DOHH2 (cell line): ENCODE results near the gene ITGAX.

ENCODE experiments used
- H3F3A ChIP-seq: fragments of 200-600 bp; sonication (generic), shearing (Covaris generic); 2 replicates; pipeline ENCODE4 v1.6.0; 2016; ENCODE audit warnings: antibody characterized with exemption, mild to moderate bottlenecking; ENCODE audit not compliant: control insufficient read depth, insufficient read depth
- H3K27ac ChIP-seq: fragments of 200-600 bp; sonication (generic); 2 replicates; pipeline ENCODE4 v1.5.1; 2014; ENCODE audit warnings: low read depth, mild to moderate bottlenecking, low read length, moderate library complexity
- H3K27me3 ChIP-seq: fragments of 200-600 bp; sonication (generic); 2 replicates; pipeline ENCODE4 v1.6.1; 2014; ENCODE audit warnings: mild to moderate bottlenecking, low read length, mixed read lengths; ENCODE audit not compliant: control insufficient read depth
- H3K36me3 ChIP-seq: fragments of 200-600 bp; sonication (generic); 2 replicates; pipeline ENCODE4 v1.6.1; 2014; ENCODE audit warnings: mild to moderate bottlenecking, low read length, moderate library complexity, mixed read lengths; ENCODE audit not compliant: control insufficient read depth
- H3K4me1 ChIP-seq: fragments of 200-600 bp; sonication (generic); 2 replicates; pipeline ENCODE4 v1.6.1; 2014; ENCODE audit warnings: mild to moderate bottlenecking, low read length, mixed read lengths; ENCODE audit not compliant: control insufficient read depth
- H3K4me2 ChIP-seq: fragments of 200-600 bp; sonication (generic); 2 replicates; pipeline ENCODE4 v1.6.0; 2014; ENCODE audit warnings: mild to moderate bottlenecking, low read length, moderate library complexity
- H3K4me3 ChIP-seq: fragments of 200-600 bp; sonication (generic); 2 replicates; pipeline ENCODE4 v1.5.1; 2014; ENCODE audit warnings: mild to moderate bottlenecking, low read length, mixed read lengths
- H3K79me2 ChIP-seq: fragments of 200-600 bp; sonication (generic); 2 replicates; pipeline ENCODE4 v1.6.1; 2014; ENCODE audit warnings: mild to moderate bottlenecking, low read length, mixed read lengths; ENCODE audit not compliant: control insufficient read depth
- H3K9me2 ChIP-seq: fragments of 200-600 bp; sonication (generic); replicated peaks from 2 replicates; pipeline ENCODE4 v1.6.1; 2014; ENCODE audit warnings: mild to moderate bottlenecking, low read length, mixed read lengths; ENCODE audit not compliant: control insufficient read depth
- H3K9me3 ChIP-seq: fragments of 200-600 bp; sonication (generic); 2 replicates; pipeline ENCODE4 v1.6.1; 2014; ENCODE audit warnings: antibody characterized with exemption, low read length, mixed read lengths; ENCODE audit not compliant: control insufficient read depth, insufficient read depth
- H4K20me1 ChIP-seq: fragments of 200-600 bp; sonication (generic); 2 replicates; pipeline ENCODE4 v1.6.0; 2014; ENCODE audit warnings: low read depth, mild to moderate bottlenecking, antibody characterized with exemption, low read length, moderate library complexity; ENCODE audit not compliant: control insufficient read depth, insufficient read depth
- EZH2phosphoT487 ChIP-seq: fragments of 200-600 bp; sonication (generic); IDR thresholded peaks from 2 replicates; pipeline ENCODE4 v1.6.1; 2017; ENCODE audit warnings: borderline replicate concordance, mild to moderate bottlenecking, antibody characterized with exemption, low read length, moderate library complexity, mixed read lengths
- TF ChIP-seq, protein P1 (sequence below): fragments of 200-600 bp; sonication (generic); IDR thresholded peaks from one replicate; pipeline ENCODE4 v1.5.1; 2014; ENCODE audit warnings: antibody characterized with exemption, mild to moderate bottlenecking, low read depth, low read length; ENCODE audit not compliant: poor library complexity, severe bottlenecking

ITGAX gene

DNA sequence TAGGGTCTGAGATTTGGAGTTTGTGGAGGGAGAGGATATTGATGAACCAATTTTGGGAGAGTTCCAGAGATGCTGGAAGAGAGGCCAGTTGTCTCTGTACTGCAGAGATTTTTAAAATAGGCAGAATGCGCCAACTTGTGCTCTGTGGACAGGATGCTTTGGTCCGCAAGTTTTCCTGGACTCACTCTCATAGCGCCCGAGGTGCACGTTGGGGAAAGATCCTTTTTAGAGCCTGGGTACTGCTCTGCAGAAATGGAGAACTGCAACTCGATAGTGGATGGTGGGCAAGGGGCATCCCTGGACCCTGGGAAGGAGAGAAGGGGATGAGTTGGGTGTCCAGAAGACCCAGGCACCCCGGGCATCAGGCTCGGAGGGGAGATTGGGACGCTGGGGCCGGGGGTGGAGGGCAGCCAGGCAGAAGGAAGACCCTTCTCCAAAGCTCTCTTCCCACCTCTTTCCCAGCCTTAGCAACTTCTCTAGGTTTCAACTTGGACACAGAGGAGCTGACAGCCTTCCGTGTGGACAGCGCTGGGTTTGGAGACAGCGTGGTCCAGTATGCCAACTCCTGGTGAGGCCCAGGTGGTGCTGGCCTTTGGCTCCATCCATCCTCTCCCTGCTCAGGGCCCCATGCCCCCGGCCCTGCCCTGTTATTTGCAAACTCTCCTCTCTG lies 590 bp downstream of the ITGAX start:
- no peak for TF ChIP-seq EZH2phosphoT487
- TF ChIP-seq, protein P1, sequence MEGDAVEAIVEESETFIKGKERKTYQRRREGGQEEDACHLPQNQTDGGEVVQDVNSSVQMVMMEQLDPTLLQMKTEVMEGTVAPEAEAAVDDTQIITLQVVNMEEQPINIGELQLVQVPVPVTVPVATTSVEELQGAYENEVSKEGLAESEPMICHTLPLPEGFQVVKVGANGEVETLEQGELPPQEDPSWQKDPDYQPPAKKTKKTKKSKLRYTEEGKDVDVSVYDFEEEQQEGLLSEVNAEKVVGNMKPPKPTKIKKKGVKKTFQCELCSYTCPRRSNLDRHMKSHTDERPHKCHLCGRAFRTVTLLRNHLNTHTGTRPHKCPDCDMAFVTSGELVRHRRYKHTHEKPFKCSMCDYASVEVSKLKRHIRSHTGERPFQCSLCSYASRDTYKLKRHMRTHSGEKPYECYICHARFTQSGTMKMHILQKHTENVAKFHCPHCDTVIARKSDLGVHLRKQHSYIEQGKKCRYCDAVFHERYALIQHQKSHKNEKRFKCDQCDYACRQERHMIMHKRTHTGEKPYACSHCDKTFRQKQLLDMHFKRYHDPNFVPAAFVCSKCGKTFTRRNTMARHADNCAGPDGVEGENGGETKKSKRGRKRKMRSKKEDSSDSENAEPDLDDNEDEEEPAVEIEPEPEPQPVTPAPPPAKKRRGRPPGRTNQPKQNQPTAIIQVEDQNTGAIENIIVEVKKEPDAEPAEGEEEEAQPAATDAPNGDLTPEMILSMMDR, result no peak
- Histone ChIP-seq H3K4me2 (no peak overlapping the region), H3K9me3 (no peaks in the 10 kb centered on the region), H3K79me2 (no peaks in the 10 kb centered on the region), H3K4me1 (peaks cover 13% of the 10 kb centered on the region), H4K20me1 (no peaks in the 10 kb centered on the region), H3F3A (no peaks in the 10 kb centered on the region), H3K4me3 (no peak overlapping the region), H3K9me2 (no peaks in the 10 kb centered on the region), H3K27me3 (peaks cover 11% of the 10 kb centered on the region), H3K27ac (no peak overlapping the region), H3K36me3 (no peaks in the 10 kb centered on the region)

DNA sequence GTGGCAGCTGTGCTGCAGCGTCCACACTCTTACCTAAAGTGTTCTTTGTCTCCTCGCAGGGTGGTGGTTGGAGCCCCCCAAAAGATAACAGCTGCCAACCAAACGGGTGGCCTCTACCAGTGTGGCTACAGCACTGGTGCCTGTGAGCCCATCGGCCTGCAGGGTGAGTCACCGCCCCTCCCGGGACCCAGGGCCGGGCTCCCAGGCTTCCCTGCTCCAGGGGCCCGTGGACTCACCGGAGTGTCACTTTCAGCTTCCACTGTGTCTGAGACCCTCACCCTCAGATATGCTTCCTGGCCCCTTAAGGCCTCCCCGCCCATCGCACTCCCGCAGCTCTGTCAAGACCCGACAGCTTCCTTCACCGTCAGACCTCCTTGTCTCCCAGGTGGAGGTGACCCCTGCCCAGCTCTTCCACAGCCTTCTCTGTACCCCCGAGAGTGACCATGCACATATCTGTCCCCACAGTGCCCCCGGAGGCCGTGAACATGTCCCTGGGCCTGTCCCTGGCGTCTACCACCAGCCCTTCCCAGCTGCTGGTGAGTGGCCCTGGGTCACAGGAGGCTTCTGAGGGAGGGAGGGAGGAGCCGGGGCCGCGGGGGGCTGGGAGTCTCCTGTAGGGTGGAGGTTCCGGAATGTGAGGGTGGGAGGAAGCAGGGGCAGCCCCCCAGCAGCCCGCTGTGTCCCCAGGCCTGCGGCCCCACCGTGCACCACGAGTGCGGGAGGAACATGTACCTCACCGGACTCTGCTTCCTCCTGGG lies 1.8 kb downstream of the ITGAX start:
- H3K36me3 ChIP-seq, result no peaks in the 10 kb centered on the region
- H3K27me3 ChIP-seq, result peaks cover 6% of the 10 kb centered on the region
- H3K4me3 ChIP-seq, result no peak overlapping the region
- no peaks in the 10 kb centered on the region for H3K79me2 ChIP-seq
- H3K4me1 ChIP-seq, result peaks cover 10% of the 10 kb centered on the region
- no peaks in the 10 kb centered on the region for H4K20me1 ChIP-seq
- no peaks in the 10 kb centered on the region for H3F3A ChIP-seq
- no peak overlapping the region for H3K27ac ChIP-seq
- H3K9me3 ChIP-seq, result no peaks in the 10 kb centered on the region
- TF ChIP-seq, protein P1, result no peak
- TF ChIP-seq EZH2phosphoT487, result no peak
- H3K4me2 ChIP-seq, result no peak overlapping the region
- H3K9me2 ChIP-seq, result no peaks in the 10 kb centered on the region

DNA sequence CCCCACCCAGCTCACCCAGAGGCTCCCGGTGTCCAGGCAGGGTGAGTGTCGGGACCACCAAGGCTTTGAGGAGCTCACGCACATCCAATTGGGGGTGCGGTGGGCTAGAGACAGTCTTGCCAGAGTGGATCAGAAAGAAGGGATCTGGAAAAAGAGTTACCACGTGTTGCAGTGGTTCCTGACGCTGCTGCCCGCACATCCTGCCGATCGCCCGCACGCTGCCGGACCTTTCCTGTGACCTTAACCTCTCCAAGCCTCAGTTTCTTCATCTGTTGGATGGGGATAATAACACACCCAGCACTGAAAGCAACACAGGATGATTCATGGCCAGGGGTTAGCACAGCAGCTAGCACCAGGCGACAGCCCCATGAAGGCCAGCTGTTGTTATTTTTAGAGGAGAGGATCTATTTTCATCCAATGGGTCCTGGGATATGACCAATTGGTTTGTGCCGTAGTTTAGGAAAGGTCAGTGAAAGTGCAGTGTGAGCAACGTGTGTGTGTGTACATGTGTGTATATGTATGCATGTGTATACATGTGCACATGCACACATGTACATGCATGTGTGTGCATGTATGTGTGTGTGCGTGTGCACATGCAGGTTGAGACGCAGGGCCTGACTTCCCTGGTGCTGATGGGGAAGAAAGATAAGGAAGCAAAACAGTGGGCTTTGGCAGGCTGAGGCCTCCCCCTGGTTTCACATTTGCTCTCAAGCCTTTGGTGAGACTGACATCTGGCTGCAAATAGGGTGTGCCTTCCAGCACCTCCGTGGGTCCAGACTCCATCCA lies 2.5 kb downstream of the ITGAX start:
- Histone ChIP-seq H3K4me2 (no peak overlapping the region), H3K79me2 (no peaks in the 10 kb centered on the region), H3K4me1 (peaks cover 2% of the 10 kb centered on the region; the same call in 1 of the 2 replicates), H3K27ac (no peak overlapping the region), H4K20me1 (no peaks in the 10 kb centered on the region), H3K36me3 (no peaks in the 10 kb centered on the region), H3K9me2 (no peaks in the 10 kb centered on the region), H3K4me3 (no peak overlapping the region), H3K27me3 (no peaks in the 10 kb centered on the region), H3F3A (no peaks in the 10 kb centered on the region), H3K9me3 (no peaks in the 10 kb centered on the region)
- TF ChIP-seq, protein P1, result no peak
- TF ChIP-seq EZH2phosphoT487, result no peak
